SH-SY5Y (cell line): ENCODE results near the gene TOE1.

ENCODE experiments used
- GATA2 ChIP-seq: IDR thresholded peaks from 2 replicates; pipeline ENCODE4 v1.6.1; 2011; ENCODE audit warnings: mild to moderate bottlenecking, low read depth, low read length
- GATA3 ChIP-seq: IDR thresholded peaks from 2 replicates; pipeline ENCODE4 v1.6.1; 2011; ENCODE audit warnings: low read depth, mild to moderate bottlenecking, low read length, moderate library complexity

Gene TOE1

GRCh38 chr1:45337630-45338325 is 2.2 kb upstream of the TOE1 start:
- TF ChIP-seq GATA2 = no peak
- TF ChIP-seq GATA3 = no peak

GRCh38 chr1:45340816-45341466 is 971 bp downstream of the TOE1 start:
- TF ChIP-seq GATA2 = no peak
- no peak for TF ChIP-seq GATA3

GRCh38 chr1:45344499-45344898 is 4.5 kb downstream of the TOE1 start:
- TF ChIP-seq GATA3 = no peak
- TF ChIP-seq GATA2 = no peak

GRCh38 chr1:45345014-45345413 is 5.0 kb downstream of the TOE1 start:
- no peak for TF ChIP-seq GATA3
- no peak for TF ChIP-seq GATA2

GRCh38 chr1:45346473-45346872 is 6.5 kb downstream of the TOE1 start:
- TF ChIP-seq GATA2 (no peak), GATA3 (no peak)

- TF ChIP-seq GATA3 (no peak), GATA2 (no peak)
Observed at GRCh38 chr1:45348020-45348419, 8.1 kb downstream of the TOE1 start.

GRCh38 chr1:45348609-45348965 is 8.6 kb downstream of the TOE1 start:
- TF ChIP-seq GATA3 (no peak), GATA2 (no peak)

GRCh38 chr1:45348966-45349677 is 9.2 kb downstream of the TOE1 start:
- TF ChIP-seq GATA3 = no peak
- no peak for TF ChIP-seq GATA2

- TF ChIP-seq GATA3 = no peak
- no peak for TF ChIP-seq GATA2
Observed at GRCh38 chr1:45351508-45351907, 11.5 kb downstream of the TOE1 start.

GRCh38 chr1:45353685-45354084 is 13.7 kb downstream of the TOE1 start:
- TF ChIP-seq GATA2 (no peak), GATA3 (no peak)

GRCh38 chr1:45354838-45355237 is 14.9 kb downstream of the TOE1 start:
- no peak for TF ChIP-seq GATA3
- TF ChIP-seq GATA2 = no peak

- TF ChIP-seq GATA3 (no peak), GATA2 (no peak)
Observed at GRCh38 chr1:45355683-45356082, 15.7 kb downstream of the TOE1 start.

- no peak for TF ChIP-seq GATA2
- TF ChIP-seq GATA3 = no peak
Observed at GRCh38 chr1:45356186-45356585, 16.2 kb downstream of the TOE1 start.

GRCh38 chr1:45359882-45360513 is 20.0 kb downstream of the TOE1 start:
- TF ChIP-seq GATA2 (no peak), GATA3 (no peak)
